H1 (cell line): ENCODE results near the gene INVS. TPM values are rescaled to one million over a fixed set of nuclear protein-coding genes. Genes with fewer than 3 reads are reported as not detected.
A peak's percentile ranks its signal among the peaks of the same experiment; 100 is the strongest.
"Not testable (repeated sequence)": the region's sequence is repeated elsewhere in the genome, so short reads cannot be mapped to it uniquely, and the experiment has no call there.

Source experiments
- CTCF ChIA-PET: fragments of 300-600 bp; sonication (Branson Sonifier 250); formaldehyde crosslinking; loops from one replicate; lab custom pipeline; 2021; ENCODE audit not compliant: partially characterized antibody; lab: Charles Lee
- POLR2A ChIA-PET: fragments of 300-600 bp; sonication (Branson Sonifier 250); formaldehyde crosslinking; loops from one replicate; lab custom pipeline; 2021; ENCODE audit warnings: inconsistent platforms; ENCODE audit not compliant: partially characterized antibody; lab: Charles Lee
- DNase-seq, 2 experiments: peaks; one replicate each; pipeline versions ENCODE4 v3.0.0 to v3.0.0-alpha.2; 2010 to 2022; ENCODE audit warnings: low spot score in 2 of 2, low read depth in 1 of 2, mixed read lengths in 1 of 2
- FAIRE-seq: peaks from 2 replicates; lab custom pipeline; 2011; peaks lifted over from hg19 to GRCh38; lab: Jason Lieb, UNC
- H2AFZ ChIP-seq: 2 replicates; pipeline ENCODE4 v1.8.1; 2012; ENCODE audit warnings: low read length, inconsistent platforms
- H2AK5ac ChIP-seq: 2 replicates; pipeline ENCODE4 v1.6.1; 2013; ENCODE audit warnings: low read depth, low read length
- H2BK120ac ChIP-seq: replicated peaks from 2 replicates; pipeline ENCODE3; 2013; ENCODE audit warnings: low read depth, low read length, inconsistent platforms
- H2BK12ac ChIP-seq: 2 replicates; pipeline ENCODE4 v1.6.1; 2013; ENCODE audit warnings: low read depth, low read length
- H2BK15ac ChIP-seq: 2 replicates; pipeline ENCODE4 v1.6.1; 2013; ENCODE audit warnings: low read length
- H2BK20ac ChIP-seq: 2 replicates; pipeline ENCODE4 v1.6.1; 2013; ENCODE audit warnings: low read length
- H2BK5ac ChIP-seq: 2 replicates; pipeline ENCODE4 v1.6.1; 2013; ENCODE audit warnings: low read depth, low read length
- H3K14ac ChIP-seq: 2 replicates; pipeline ENCODE4 v1.6.1; 2013; ENCODE audit warnings: inconsistent platforms; ENCODE audit not compliant: insufficient read length
- H3K18ac ChIP-seq: 2 replicates; pipeline ENCODE4 v1.6.1; 2013; ENCODE audit warnings: low read length; ENCODE audit errors: extremely low read depth
- H3K23ac ChIP-seq: 2 replicates; pipeline ENCODE4 v1.6.1; 2013; ENCODE audit warnings: inconsistent platforms; ENCODE audit not compliant: insufficient read length
- H3K23me2 ChIP-seq: 2 replicates; pipeline ENCODE4 v1.6.1; 2013; ENCODE audit warnings: low read depth, low read length
- H3K27ac ChIP-seq: 2 replicates; pipeline ENCODE4 v1.6.1; 2011; ENCODE audit warnings: low read depth, low read length, inconsistent platforms
- H3K27me3 ChIP-seq, 4 experiments: replicated peaks in 1 of 4; 1 replicate in 1 of 4; 2 replicates in 3 of 4; pipeline versions ENCODE4 v1.6.1 to v1.8.1; 2011 to 2013; ENCODE audit warnings: low read length in 3 of 4, mild to moderate bottlenecking in 3 of 4, inconsistent platforms in 2 of 4, mixed read lengths in 2 of 4, moderate library complexity in 1 of 4; ENCODE audit not compliant: control insufficient read depth in 3 of 4, insufficient read depth in 3 of 4; ENCODE audit errors: extremely low read depth in 1 of 4
- H3K36me3 ChIP-seq, 4 experiments: 2 replicates each; pipeline versions ENCODE4 v1.6.1 to v1.8.1; 2011 to 2013; ENCODE audit warnings: mild to moderate bottlenecking in 4 of 4, low read length in 3 of 4, moderate library complexity in 2 of 4, control low read depth in 1 of 4, inconsistent platforms in 1 of 4; ENCODE audit not compliant: insufficient read depth in 4 of 4, control insufficient read depth in 2 of 4
- H3K4ac ChIP-seq: replicated peaks from 2 replicates; pipeline ENCODE3; 2013; ENCODE audit warnings: low read length, low read depth, mixed read lengths, inconsistent platforms; ENCODE audit not compliant: insufficient read length
- H3K4me1 ChIP-seq, 4 experiments: replicated peaks in 1 of 4; 1 replicate in 1 of 4; 2 replicates in 3 of 4; pipeline versions ENCODE4 v1.6.1 to v1.8.1; 2011 to 2013; ENCODE audit warnings: low read length in 3 of 4, inconsistent platforms in 2 of 4, mixed read lengths in 1 of 4; ENCODE audit not compliant: insufficient read depth in 4 of 4, control insufficient read depth in 3 of 4
- H3K4me2 ChIP-seq, 2 experiments: 2 replicates each; pipeline versions ENCODE4 v1.6.1 to v1.8.1; 2011 to 2013; ENCODE audit warnings: low read depth in 2 of 2, low read length in 2 of 2, control low read depth in 1 of 2, inconsistent platforms in 1 of 2, mild to moderate bottlenecking in 1 of 2; ENCODE audit not compliant: insufficient read depth in 1 of 2
- H3K4me3 ChIP-seq, 4 experiments: fragments of 200-600, 300-600 bp in 1 of 4; sonication (generic), shearing (Covaris generic), sonication (Bioruptor Twin) in 1 of 4; 2 replicates each; pipeline versions ENCODE4 v1.5.1 to v1.8.1; 2011 to 2016; ENCODE audit warnings: low read length in 4 of 4, low read depth in 3 of 4, control low read depth in 2 of 4, inconsistent platforms in 2 of 4, mild to moderate bottlenecking in 2 of 4, mixed read lengths in 1 of 4, moderate library complexity in 1 of 4; ENCODE audit not compliant: insufficient read depth in 2 of 4; ENCODE audit errors: extremely low read depth in 1 of 4
- H3K56ac ChIP-seq: replicated peaks from 2 replicates; pipeline ENCODE3; 2013; ENCODE audit warnings: low read depth, mild to moderate bottlenecking, mixed read lengths, low read length, inconsistent platforms; ENCODE audit not compliant: insufficient read length
- H3K79me1 ChIP-seq: 2 replicates; pipeline ENCODE4 v1.6.1; 2013; ENCODE audit warnings: low read depth, low read length, control low read depth
- H3K79me2 ChIP-seq, 2 experiments: 2 replicates each; pipeline versions ENCODE4 v1.6.1 to v1.8.1; 2012 to 2013; ENCODE audit warnings: low read length in 2 of 2, mild to moderate bottlenecking in 2 of 2, inconsistent platforms in 1 of 2; ENCODE audit not compliant: insufficient read depth in 2 of 2, control insufficient read depth in 1 of 2
- H3K9ac ChIP-seq, 4 experiments: replicated peaks in 1 of 4; 1 replicate in 1 of 4; 2 replicates in 3 of 4; pipeline versions ENCODE4 v1.6.1 to v1.8.1; 2011 to 2013; ENCODE audit warnings: low read depth in 3 of 4, low read length in 3 of 4, control low read depth in 2 of 4, mild to moderate bottlenecking in 2 of 4, moderate library complexity in 2 of 4, inconsistent platforms in 1 of 4; ENCODE audit errors: extremely low read depth in 1 of 4
- H3K9me3 ChIP-seq, 2 experiments: 2 replicates each; pipeline versions ENCODE4 v1.6.1 to v1.8.1; 2012 to 2013; ENCODE audit warnings: mild to moderate bottlenecking in 2 of 2, moderate library complexity in 2 of 2, control low read depth in 1 of 2, inconsistent platforms in 1 of 2, low read depth in 1 of 2, low read length in 1 of 2, mixed read lengths in 1 of 2; ENCODE audit not compliant: insufficient read depth in 2 of 2
- H4K20me1 ChIP-seq, 2 experiments: replicated peaks in 1 of 2; 2 replicates each; pipeline versions ENCODE3 to v1.8.1; 2011 to 2013; ENCODE audit warnings: inconsistent platforms in 2 of 2, low read length in 2 of 2, mild to moderate bottlenecking in 1 of 2; ENCODE audit not compliant: insufficient read depth in 2 of 2, control insufficient read depth in 1 of 2
- H4K5ac ChIP-seq: 2 replicates; pipeline ENCODE4 v1.6.1; 2013; ENCODE audit warnings: low read length, low read depth, mixed read lengths, inconsistent platforms; ENCODE audit not compliant: insufficient read length
- H4K8ac ChIP-seq: 2 replicates; pipeline ENCODE4 v1.8.0; 2013; ENCODE audit warnings: mild to moderate bottlenecking, moderate library complexity, low read length, inconsistent platforms; ENCODE audit not compliant: insufficient read depth; ENCODE audit errors: extremely low read depth
- H4K91ac ChIP-seq: replicated peaks from 2 replicates; pipeline ENCODE3; 2013; ENCODE audit warnings: low read length, mixed read lengths, inconsistent platforms; ENCODE audit not compliant: insufficient read length
- WGBS, 2 experiments: shearing (Covaris generic) in 1 of 2; methylation state at CpG; one replicate each; pipeline versions ENCODE4 v1.1.6 to v1.1.7; 2013 to 2015; ENCODE audit warnings: low lambda C conversion rate in 2 of 2, mixed read lengths in 2 of 2, inconsistent platforms in 1 of 2, low coverage in 1 of 2, missing lambda C conversion rate in 1 of 2; ENCODE audit not compliant: insufficient replicate concordance in 2 of 2, insufficient coverage in 1 of 2, insufficient read length in 1 of 2; ENCODE audit errors: extremely low coverage in 1 of 2, missing lambda C conversion rate in 1 of 2; 5-methylcytosine and 5-hydroxymethylcytosine counted together
- polyA plus RNA-seq, 7 experiments: library from polyadenylated mRNA; depleted of rRNA in 3 of 7; stranded (reverse) in 5 of 7; unstranded in 2 of 7; fragments of >200 nt in 5 of 7; fragments of 200-250 nt in 2 of 7; gene quantifications; 1 replicate in 5 of 7; 2 replicates in 1 of 7; 4 replicates in 1 of 7; pipeline versions ENCODE4 v1.2.1 to v1.2.3, GENCODE V29; 2011 to 2013; ENCODE audit warnings: missing spikeins in 2 of 7, mixed read lengths in 2 of 7
- total RNA-seq: library from RNA; stranded (reverse); fragmentation: NEBNext Ultra II Directional; extraction: Animal tissue kit (Norgen Biotek cat#: 25700); gene quantifications from 2 replicates; pipeline ENCODE4 v1.2.1, GENCODE V29; 2021

INVS gene
- total and polyA plus RNA-seq, 2 of the 8 experiments (the other 6 are each of a cell fraction or from before 2014, with no cell fraction given), result 4.1 to 6.9 TPM

GRCh38 chr9:100145976-100146375 is 46.9 kb downstream of the INVS start:
- 5% methylated on average over 8 of the region's 8 CpGs; no CpG with 5 or more reads in 1 of the 2 experiments for WGBS, 2 experiments
- peaks cover 0 to 50% of the 10 kb centered on the region in 2 experiments; a peak in 2 of 4 replicates for H3K79me2 ChIP-seq

More at GRCh38 chr9:100145976-100146375, 46.9 kb downstream of the INVS start:
- H4K91ac ChIP-seq, H3K79me1 ChIP-seq, H3K27me3 ChIP-seq, H2BK20ac ChIP-seq, H2BK12ac ChIP-seq, H2AK5ac ChIP-seq, H3K4ac ChIP-seq, H4K20me1 ChIP-seq, CTCF ChIA-PET, H2AFZ ChIP-seq, H3K14ac ChIP-seq, H2BK120ac ChIP-seq, H4K8ac ChIP-seq, H3K23ac ChIP-seq, H3K18ac ChIP-seq, H4K5ac ChIP-seq, H2BK15ac ChIP-seq, H3K56ac ChIP-seq, H3K23me2 ChIP-seq, H3K9me3 ChIP-seq, FAIRE-seq: not testable (repeated sequence)
- Histone ChIP-seq H3K4me3 (peak overlapping the region; percentile 44 to 76 (median 60)), H3K36me3 (peaks cover 0 to 32% (median 8%) of the 10 kb centered on the region in 4 experiments; a peak in 4 of 8 replicates), H3K4me2 (peak overlapping the region; percentile 67 to 83), H3K4me1 (peaks cover 0 to 17% (median 4%) of the 10 kb centered on the region in 4 experiments; a peak in 5 of 7 replicates), H2BK5ac (peak overlapping the region; percentile 77; the same call in 1 of the 2 replicates), H3K9ac (peak overlapping the region in 2 of 4 experiments; percentile 3 to 29; a peak in 3 of 7 replicates), H3K27ac (0 out of 2 replicates have a peak overlapping the region, but pooled peaks have one; percentile 10)
- POLR2A ChIA-PET, result interaction anchor here (0.6 to 1.4 kb wide), 4 partner anchors 9 to 152 kb away, joined by 3 to 6 read pairs (median 4); no protein-coding TSS in a partner anchor
- peak in 1 of 2 experiments; percentile 58 for DNase-seq
